Measurements from ENCODE around the gene FCRLB. TPM values are rescaled to one million over a fixed set of nuclear protein-coding genes. Genes with fewer than 3 reads are reported as not detected.
A peak's percentile ranks its signal among the peaks of the same experiment; 100 is the strongest.

Gene FCRLB
- total and polyA plus RNA-seq, 2 of the 13 experiments (the other 11 are each of a cell fraction or from before 2014, with no cell fraction given), result 0.08 to 0.11 TPM

DNA sequence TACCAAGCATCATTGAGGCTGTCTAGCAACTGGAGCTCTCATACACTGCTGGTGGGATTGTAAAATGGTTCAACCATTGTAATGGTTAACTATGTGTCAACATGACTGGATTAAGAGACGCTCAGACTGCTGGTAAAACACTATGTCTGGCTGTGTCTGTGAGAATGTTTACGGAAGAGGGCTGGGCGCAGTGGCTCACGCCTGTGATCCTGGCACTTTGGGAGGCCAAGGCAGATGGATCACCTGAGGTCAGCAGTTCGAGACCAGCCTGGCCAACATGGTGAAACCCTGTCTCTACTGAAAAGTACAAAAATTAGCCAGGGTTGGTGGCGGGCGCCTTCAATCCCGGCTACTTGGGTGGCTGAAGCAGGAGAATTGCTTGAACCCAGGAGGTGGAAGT lies 19.1 kb upstream of the FCRLB start (continued):
- TF ChIP-seq, protein P1, sequence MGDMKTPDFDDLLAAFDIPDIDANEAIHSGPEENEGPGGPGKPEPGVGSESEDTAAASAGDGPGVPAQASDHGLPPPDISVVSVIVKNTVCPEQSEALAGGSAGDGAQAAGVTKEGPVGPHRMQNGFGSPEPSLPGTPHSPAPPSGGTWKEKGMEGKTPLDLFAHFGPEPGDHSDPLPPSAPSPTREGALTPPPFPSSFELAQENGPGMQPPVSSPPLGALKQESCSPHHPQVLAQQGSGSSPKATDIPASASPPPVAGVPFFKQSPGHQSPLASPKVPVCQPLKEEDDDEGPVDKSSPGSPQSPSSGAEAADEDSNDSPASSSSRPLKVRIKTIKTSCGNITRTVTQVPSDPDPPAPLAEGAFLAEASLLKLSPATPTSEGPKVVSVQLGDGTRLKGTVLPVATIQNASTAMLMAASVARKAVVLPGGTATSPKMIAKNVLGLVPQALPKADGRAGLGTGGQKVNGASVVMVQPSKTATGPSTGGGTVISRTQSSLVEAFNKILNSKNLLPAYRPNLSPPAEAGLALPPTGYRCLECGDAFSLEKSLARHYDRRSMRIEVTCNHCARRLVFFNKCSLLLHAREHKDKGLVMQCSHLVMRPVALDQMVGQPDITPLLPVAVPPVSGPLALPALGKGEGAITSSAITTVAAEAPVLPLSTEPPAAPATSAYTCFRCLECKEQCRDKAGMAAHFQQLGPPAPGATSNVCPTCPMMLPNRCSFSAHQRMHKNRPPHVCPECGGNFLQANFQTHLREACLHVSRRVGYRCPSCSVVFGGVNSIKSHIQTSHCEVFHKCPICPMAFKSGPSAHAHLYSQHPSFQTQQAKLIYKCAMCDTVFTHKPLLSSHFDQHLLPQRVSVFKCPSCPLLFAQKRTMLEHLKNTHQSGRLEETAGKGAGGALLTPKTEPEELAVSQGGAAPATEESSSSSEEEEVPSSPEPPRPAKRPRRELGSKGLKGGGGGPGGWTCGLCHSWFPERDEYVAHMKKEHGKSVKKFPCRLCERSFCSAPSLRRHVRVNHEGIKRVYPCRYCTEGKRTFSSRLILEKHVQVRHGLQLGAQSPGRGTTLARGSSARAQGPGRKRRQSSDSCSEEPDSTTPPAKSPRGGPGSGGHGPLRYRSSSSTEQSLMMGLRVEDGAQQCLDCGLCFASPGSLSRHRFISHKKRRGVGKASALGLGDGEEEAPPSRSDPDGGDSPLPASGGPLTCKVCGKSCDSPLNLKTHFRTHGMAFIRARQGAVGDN (CRISPR knock-in tag; IDR thresholded peaks at IDR 0.05), result peak; percentile 40
- TF ChIP-seq MTA3 (CRISPR knock-in tag; IDR thresholded peaks at IDR 0.05) (no peak), ZNF569 (CRISPR knock-in tag; IDR thresholded peaks at IDR 0.05; ENCODE audit: borderline replicate concordance) (no peak), ZNF331 (CRISPR knock-in tag; IDR thresholded peaks at IDR 0.05) (peak; percentile 95), FOXA3 (CRISPR knock-in tag; IDR thresholded peaks at IDR 0.05) (peak; percentile 97), NKX3-1 (CRISPR knock-in tag; IDR thresholded peaks at IDR 0.05) (no peak), RORA (CRISPR knock-in tag; IDR thresholded peaks at IDR 0.05) (no peak), ATF1 (CRISPR knock-in tag; IDR thresholded peaks at IDR 0.05) (no peak), ATAD3A (CRISPR knock-in tag; IDR thresholded peaks at IDR 0.05) (no peak), RFX1 (IDR thresholded peaks at IDR 0.05) (no peak), TOPORS (CRISPR knock-in tag; IDR thresholded peaks at IDR 0.05) (no peak), RARA (CRISPR knock-in tag; IDR thresholded peaks at IDR 0.05) (peak; percentile 78), MZF1 (CRISPR knock-in tag; IDR thresholded peaks at IDR 0.05; ENCODE audit: borderline replicate concordance) (no peak), MAFF (IDR thresholded peaks at IDR 0.05; ENCODE audit: low read depth, low read length) (no peak), KAT7 (CRISPR knock-in tag; IDR thresholded peaks at IDR 0.05; ENCODE audit: borderline replicate concordance) (no peak), MXD4 (CRISPR knock-in tag; IDR thresholded peaks at IDR 0.05) (no peak), REL (CRISPR knock-in tag; conservative IDR thresholded peaks at IDR 0.05) (no peak)
- TF ChIP-seq, protein P2, sequence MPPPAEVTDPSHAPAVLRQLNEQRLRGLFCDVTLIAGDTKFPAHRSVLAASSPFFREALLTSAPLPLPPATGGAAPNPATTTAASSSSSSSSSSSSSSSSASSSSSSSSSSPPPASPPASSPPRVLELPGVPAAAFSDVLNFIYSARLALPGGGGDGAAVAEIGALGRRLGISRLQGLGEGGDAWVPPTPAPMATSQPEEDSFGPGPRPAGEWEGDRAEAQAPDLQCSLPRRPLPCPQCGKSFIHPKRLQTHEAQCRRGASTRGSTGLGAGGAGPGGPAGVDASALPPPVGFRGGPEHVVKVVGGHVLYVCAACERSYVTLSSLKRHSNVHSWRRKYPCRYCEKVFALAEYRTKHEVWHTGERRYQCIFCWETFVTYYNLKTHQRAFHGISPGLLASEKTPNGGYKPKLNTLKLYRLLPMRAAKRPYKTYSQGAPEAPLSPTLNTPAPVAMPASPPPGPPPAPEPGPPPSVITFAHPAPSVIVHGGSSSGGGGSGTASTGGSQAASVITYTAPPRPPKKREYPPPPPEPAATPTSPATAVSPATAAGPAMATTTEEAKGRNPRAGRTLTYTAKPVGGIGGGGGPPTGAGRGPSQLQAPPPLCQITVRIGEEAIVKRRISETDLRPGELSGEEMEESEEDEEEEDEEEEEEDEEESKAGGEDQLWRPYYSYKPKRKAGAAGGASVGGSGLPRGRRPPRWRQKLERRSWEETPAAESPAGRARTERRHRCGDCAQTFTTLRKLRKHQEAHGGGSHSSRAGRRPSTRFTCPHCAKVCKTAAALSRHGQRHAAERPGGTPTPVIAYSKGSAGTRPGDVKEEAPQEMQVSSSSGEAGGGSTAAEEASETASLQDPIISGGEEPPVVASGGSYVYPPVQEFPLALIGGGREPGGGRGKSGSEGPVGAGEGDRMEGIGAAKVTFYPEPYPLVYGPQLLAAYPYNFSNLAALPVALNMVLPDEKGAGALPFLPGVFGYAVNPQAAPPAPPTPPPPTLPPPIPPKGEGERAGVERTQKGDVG (CRISPR knock-in tag; IDR thresholded peaks at IDR 0.05; ENCODE audit: borderline replicate concordance), result no peak
- TF ChIP-seq, protein P3, sequence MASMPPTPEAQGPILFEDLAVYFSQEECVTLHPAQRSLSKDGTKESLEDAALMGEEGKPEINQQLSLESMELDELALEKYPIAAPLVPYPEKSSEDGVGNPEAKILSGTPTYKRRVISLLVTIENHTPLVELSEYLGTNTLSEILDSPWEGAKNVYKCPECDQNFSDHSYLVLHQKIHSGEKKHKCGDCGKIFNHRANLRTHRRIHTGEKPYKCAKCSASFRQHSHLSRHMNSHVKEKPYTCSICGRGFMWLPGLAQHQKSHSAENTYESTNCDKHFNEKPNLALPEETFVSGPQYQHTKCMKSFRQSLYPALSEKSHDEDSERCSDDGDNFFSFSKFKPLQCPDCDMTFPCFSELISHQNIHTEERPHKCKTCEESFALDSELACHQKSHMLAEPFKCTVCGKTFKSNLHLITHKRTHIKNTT (CRISPR knock-in tag; IDR thresholded peaks at IDR 0.05), result no peak
- TF ChIP-seq, protein P4, sequence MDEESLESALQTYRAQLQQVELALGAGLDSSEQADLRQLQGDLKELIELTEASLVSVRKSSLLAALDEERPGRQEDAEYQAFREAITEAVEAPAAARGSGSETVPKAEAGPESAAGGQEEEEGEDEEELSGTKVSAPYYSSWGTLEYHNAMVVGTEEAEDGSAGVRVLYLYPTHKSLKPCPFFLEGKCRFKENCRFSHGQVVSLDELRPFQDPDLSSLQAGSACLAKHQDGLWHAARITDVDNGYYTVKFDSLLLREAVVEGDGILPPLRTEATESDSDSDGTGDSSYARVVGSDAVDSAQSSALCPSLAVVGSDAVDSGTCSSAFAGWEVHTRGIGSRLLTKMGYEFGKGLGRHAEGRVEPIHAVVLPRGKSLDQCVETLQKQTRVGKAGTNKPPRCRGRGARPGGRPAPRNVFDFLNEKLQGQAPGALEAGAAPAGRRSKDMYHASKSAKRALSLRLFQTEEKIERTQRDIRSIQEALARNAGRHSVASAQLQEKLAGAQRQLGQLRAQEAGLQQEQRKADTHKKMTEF (CRISPR knock-in tag; IDR thresholded peaks at IDR 0.05), result peak; percentile 80
- TF ChIP-seq, protein P5, sequence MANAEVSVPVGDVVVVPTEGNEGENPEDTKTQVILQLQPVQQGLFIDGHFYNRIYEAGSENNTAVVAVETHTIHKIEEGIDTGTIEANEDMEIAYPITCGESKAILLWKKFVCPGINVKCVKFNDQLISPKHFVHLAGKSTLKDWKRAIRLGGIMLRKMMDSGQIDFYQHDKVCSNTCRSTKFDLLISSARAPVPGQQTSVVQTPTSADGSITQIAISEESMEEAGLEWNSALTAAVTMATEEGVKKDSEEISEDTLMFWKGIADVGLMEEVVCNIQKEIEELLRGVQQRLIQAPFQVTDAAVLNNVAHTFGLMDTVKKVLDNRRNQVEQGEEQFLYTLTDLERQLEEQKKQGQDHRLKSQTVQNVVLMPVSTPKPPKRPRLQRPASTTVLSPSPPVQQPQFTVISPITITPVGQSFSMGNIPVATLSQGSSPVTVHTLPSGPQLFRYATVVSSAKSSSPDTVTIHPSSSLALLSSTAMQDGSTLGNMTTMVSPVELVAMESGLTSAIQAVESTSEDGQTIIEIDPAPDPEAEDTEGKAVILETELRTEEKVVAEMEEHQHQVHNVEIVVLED (CRISPR knock-in tag; IDR thresholded peaks at IDR 0.05; ENCODE audit: borderline replicate concordance), result 0 out of 2 replicates have a peak, but pooled peaks have one; percentile 30

Measured in HepG2 (cell line).